SH-SY5Y (cell line): ENCODE results near the gene HYAL2.

Experiments used
- GATA2 ChIP-seq: IDR thresholded peaks from 2 replicates; pipeline ENCODE4 v1.6.1; 2011; ENCODE audit warnings: mild to moderate bottlenecking, low read depth, low read length
- GATA3 ChIP-seq: IDR thresholded peaks from 2 replicates; pipeline ENCODE4 v1.6.1; 2011; ENCODE audit warnings: low read depth, mild to moderate bottlenecking, low read length, moderate library complexity

Gene HYAL2

GRCh38 chr3:50279255-50280016 is 43.1 kb downstream of the HYAL2 start:
- TF ChIP-seq GATA2 = no peak
- TF ChIP-seq GATA3 = no peak

GRCh38 chr3:50278880-50279224 is 43.7 kb downstream of the HYAL2 start, which contains the start of gene LSMEM2:
Gene LSMEM2, plus strand, starts transcription at chr3:50279087. Its CDS starts 27 bp downstream, at chr3:50279114.
- TF ChIP-seq GATA2 (no peak), GATA3 (no peak)

GRCh38 chr3:50278123-50278879 is 44.2 kb downstream of the HYAL2 start:
- TF ChIP-seq GATA2 (no peak), GATA3 (no peak)

GRCh38 chr3:50276762-50277101 is 45.8 kb downstream of the HYAL2 start:
- TF ChIP-seq GATA3 (no peak), GATA2 (no peak)

- TF ChIP-seq GATA3 = no peak
- TF ChIP-seq GATA2 = no peak
These were observed 46.4 kb downstream of the HYAL2 start for GRCh38 chr3:50275996-50276761.

- TF ChIP-seq GATA3 = no peak
- no peak for TF ChIP-seq GATA2
These were observed 47.2 kb downstream of the HYAL2 start for GRCh38 chr3:50275141-50275995.

- TF ChIP-seq GATA2 (no peak), GATA3 (no peak)
These were observed 48.0 kb downstream of the HYAL2 start for GRCh38 chr3:50274371-50275104.

GRCh38 chr3:50273689-50274065 is 48.9 kb downstream of the HYAL2 start:
- TF ChIP-seq GATA2 (no peak), GATA3 (no peak)

GRCh38 chr3:50272911-50273688 is 49.4 kb downstream of the HYAL2 start:
- TF ChIP-seq GATA2 = no peak

- no peak for TF ChIP-seq GATA3
- no peak; the same call in 1 of the 2 replicates for TF ChIP-seq GATA2
These were observed 51.1 kb downstream of the HYAL2 start for GRCh38 chr3:50271314-50271936.

- TF ChIP-seq GATA3 (no peak), GATA2 (no peak)
These were observed 51.9 kb downstream of the HYAL2 start for GRCh38 chr3:50270422-50271224.

GRCh38 chr3:50269977-50270413 is 52.5 kb downstream of the HYAL2 start:
- TF ChIP-seq GATA3 = no peak
- TF ChIP-seq GATA2 = no peak

GRCh38 chr3:50269460-50269859 is 53.1 kb downstream of the HYAL2 start:
- TF ChIP-seq GATA3 = no peak
- no peak for TF ChIP-seq GATA2
